ENCODE results near the gene GTF3C4. TPM values are rescaled to one million over a fixed set of nuclear protein-coding genes. Genes with fewer than 3 reads are reported as not detected.

Gene GTF3C4
- polyA plus RNA-seq, 3 donors = 0.99 to 2.7 (median 2.1) TPM

DNA sequence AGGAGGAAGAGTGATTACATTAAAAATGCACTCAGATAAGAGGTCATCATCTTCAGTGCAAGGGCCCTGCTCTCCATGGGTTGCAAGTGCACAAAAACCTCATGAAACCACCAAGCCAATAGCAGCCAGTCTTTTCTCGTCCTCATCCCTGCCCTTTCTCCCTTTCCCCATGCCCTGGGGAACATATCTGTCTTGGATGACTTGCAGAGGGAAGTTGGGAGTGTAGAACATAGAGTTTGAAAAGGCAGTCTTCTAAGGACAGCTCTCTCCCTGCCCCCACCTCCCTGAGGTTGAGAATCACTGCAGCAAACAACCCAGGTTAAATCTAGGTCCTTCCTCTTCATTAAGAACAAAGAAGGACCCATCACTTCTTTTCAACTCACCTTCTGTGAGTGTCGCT lies 22.5 kb upstream of the GTF3C4 start:
- no peaks in the 10 kb centered on the region for H3K4me1 ChIP-seq (ENCODE audit: control insufficient read depth in 1 of 2, insufficient read depth in 2 of 2, low read length in 2 of 2)
- TF ChIP-seq, protein P1, sequence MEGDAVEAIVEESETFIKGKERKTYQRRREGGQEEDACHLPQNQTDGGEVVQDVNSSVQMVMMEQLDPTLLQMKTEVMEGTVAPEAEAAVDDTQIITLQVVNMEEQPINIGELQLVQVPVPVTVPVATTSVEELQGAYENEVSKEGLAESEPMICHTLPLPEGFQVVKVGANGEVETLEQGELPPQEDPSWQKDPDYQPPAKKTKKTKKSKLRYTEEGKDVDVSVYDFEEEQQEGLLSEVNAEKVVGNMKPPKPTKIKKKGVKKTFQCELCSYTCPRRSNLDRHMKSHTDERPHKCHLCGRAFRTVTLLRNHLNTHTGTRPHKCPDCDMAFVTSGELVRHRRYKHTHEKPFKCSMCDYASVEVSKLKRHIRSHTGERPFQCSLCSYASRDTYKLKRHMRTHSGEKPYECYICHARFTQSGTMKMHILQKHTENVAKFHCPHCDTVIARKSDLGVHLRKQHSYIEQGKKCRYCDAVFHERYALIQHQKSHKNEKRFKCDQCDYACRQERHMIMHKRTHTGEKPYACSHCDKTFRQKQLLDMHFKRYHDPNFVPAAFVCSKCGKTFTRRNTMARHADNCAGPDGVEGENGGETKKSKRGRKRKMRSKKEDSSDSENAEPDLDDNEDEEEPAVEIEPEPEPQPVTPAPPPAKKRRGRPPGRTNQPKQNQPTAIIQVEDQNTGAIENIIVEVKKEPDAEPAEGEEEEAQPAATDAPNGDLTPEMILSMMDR (IDR thresholded peaks at IDR 0.05) = no peak
- H4K20me1 ChIP-seq (ENCODE audit: insufficient read depth, low read length) = no peaks in the 10 kb centered on the region
- peaks cover 58 to 66% of the 10 kb centered on the region in 2 donors for H3K36me3 Mint-ChIP-seq
- H3K4me3 Mint-ChIP-seq = no peak overlapping the region
- no peaks in the 10 kb centered on the region for H3K27me3 Mint-ChIP-seq (ENCODE audit: low read depth in 3 of 3)
- no peak overlapping the region for H2AFZ ChIP-seq (ENCODE audit: insufficient read depth, low read depth, low read length, poor library complexity, severe bottlenecking)
- no peak for DNase-seq
- H3K9me3 Mint-ChIP-seq = no peaks in the 10 kb centered on the region
- no CpG with 5 or more reads among the region's 2 CpGs for WGBS (ENCODE audit: insufficient coverage)
- H3K36me3 ChIP-seq (replicated peaks in 1 of 2; ENCODE audit: control insufficient read depth in 1 of 2, insufficient read depth in 2 of 2, low read length in 2 of 2) = peaks cover 64 to 87% of the 10 kb centered on the region in 2 donors
- intact Hi-C loops (cut with micrococcal nuclease) = no loop called here
- H3K27ac Mint-ChIP-seq = no peak overlapping the region
- no peak overlapping the region for H3K4me2 ChIP-seq (replicated peaks; ENCODE audit: extremely low read depth, low read length, poor library complexity, severe bottlenecking)
- H3K27ac ChIP-seq (ENCODE audit: low read depth in 1 of 2, low read length in 2 of 2) = no peak overlapping the region
- no peaks in the 10 kb centered on the region for H3K27me3 ChIP-seq (ENCODE audit: control insufficient read depth in 2 of 2, insufficient read depth in 2 of 2, low read length in 2 of 2)
- no peak overlapping the region for H3K4me3 ChIP-seq (replicated peaks in 1 of 3; ENCODE audit: low read depth in 2 of 3, low read length in 3 of 3)
- H3K9me3 ChIP-seq (replicated peaks in 1 of 2; ENCODE audit: control insufficient read depth in 1 of 2, insufficient read depth in 1 of 2, low read length in 2 of 2) = no peaks in the 10 kb centered on the region
- H3K79me2 ChIP-seq (ENCODE audit: insufficient read depth, low read length) = no peaks in the 10 kb centered on the region
- no peak overlapping the region for H3K9ac ChIP-seq (ENCODE audit: insufficient read depth, low read length, poor library complexity, severe bottlenecking)
- H3K4me1 Mint-ChIP-seq = peaks cover 5% of the 10 kb centered on the region

DNA sequence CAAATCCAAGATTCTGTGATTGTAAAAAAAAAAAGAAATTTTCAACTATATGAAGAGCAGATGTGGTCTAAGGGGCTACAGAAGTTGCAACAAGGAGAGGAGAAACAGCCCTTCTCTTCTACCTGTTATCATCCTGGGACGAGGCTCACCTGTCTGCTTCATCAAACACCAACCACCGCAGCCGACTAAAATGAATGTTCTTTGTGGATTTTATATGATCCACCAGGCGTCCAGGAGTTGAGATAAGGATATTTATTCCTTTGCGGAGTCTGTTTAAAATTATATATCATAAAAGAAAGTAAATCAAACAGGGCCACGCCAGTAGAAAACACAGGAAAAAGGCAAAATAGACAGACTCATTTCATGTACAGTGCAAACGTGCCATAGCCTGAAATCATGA lies 22.0 kb upstream of the GTF3C4 start:
- Histone ChIP-seq H3K27me3 (ENCODE audit: control insufficient read depth in 2 of 2, insufficient read depth in 2 of 2, low read length in 2 of 2) (no peaks in the 10 kb centered on the region), H3K36me3 (replicated peaks in 1 of 2; ENCODE audit: control insufficient read depth in 1 of 2, insufficient read depth in 2 of 2, low read length in 2 of 2) (peaks cover 59 to 82% of the 10 kb centered on the region in 2 donors), H3K27ac (ENCODE audit: low read depth in 1 of 2, low read length in 2 of 2) (no peak overlapping the region), H3K4me3 (replicated peaks in 1 of 3; ENCODE audit: low read depth in 2 of 3, low read length in 3 of 3) (no peak overlapping the region), H4K20me1 (ENCODE audit: insufficient read depth, low read length) (no peaks in the 10 kb centered on the region), H3K79me2 (ENCODE audit: insufficient read depth, low read length) (no peaks in the 10 kb centered on the region), H3K9me3 (replicated peaks in 1 of 2; ENCODE audit: control insufficient read depth in 1 of 2, insufficient read depth in 1 of 2, low read length in 2 of 2) (no peaks in the 10 kb centered on the region), H2AFZ (ENCODE audit: insufficient read depth, low read depth, low read length, poor library complexity, severe bottlenecking) (no peak overlapping the region), H3K4me1 (ENCODE audit: control insufficient read depth in 1 of 2, insufficient read depth in 2 of 2, low read length in 2 of 2) (no peaks in the 10 kb centered on the region), H3K9ac (ENCODE audit: insufficient read depth, low read length, poor library complexity, severe bottlenecking) (no peak overlapping the region), H3K4me2 (replicated peaks; ENCODE audit: extremely low read depth, low read length, poor library complexity, severe bottlenecking) (no peak overlapping the region)
- WGBS (ENCODE audit: insufficient coverage) = no CpG with 5 or more reads among the region's 7 CpGs
- intact Hi-C loops (cut with micrococcal nuclease) = no loop called here
- TF ChIP-seq, protein P1 (IDR thresholded peaks at IDR 0.05) = no peak
- Mint-ChIP-seq H3K27ac (no peak overlapping the region), H3K4me1 (peaks cover 5% of the 10 kb centered on the region), H3K36me3 (peaks cover 54 to 63% of the 10 kb centered on the region in 2 donors), H3K4me3 (no peak overlapping the region), H3K27me3 (ENCODE audit: low read depth in 3 of 3) (no peaks in the 10 kb centered on the region), H3K9me3 (no peaks in the 10 kb centered on the region)
- DNase-seq = no peak

Measured in CD14-positive monocyte (primary cell).